SKM-1 (cell line): Measurements from ENCODE around the gene PTER.

ENCODE experiments used
- DNase-seq: peaks from one replicate; lab custom pipeline; 2025; ENCODE audit not compliant: unreplicated experiment; lab: John Stamatoyannopoulos, UW

Gene PTER

GRCh38 chr10:16529853-16530252, 93.0 kb downstream of the PTER start:
- no peak for DNase-seq

GRCh38 chr10:16536155-16536554, 99.3 kb downstream of the PTER start:
- no peak for DNase-seq

DNA sequence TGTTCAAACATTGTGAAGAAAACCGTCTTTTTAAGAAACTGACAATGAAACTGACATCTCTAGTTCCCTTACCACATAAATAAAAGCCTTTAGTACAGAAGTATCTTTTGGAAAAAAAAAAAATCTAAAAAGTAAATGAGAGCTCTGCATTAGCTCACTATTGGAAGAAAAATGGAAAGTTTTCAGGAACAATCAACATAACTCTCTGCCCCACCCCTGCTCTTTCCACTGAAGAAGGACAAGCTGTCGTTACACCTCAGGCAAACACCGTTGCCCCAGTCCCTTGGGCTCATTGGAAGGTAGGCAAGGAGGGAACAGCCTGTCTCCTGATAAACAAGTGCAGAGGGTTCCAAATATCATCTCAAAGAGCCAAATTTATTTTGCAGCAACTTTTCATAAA, 107.3 kb downstream of the PTER start:
- no peak for DNase-seq

- DNase-seq: no peak
Measured at GRCh38 chr10:16544591-16544990, 107.8 kb downstream of the PTER start.

DNA sequence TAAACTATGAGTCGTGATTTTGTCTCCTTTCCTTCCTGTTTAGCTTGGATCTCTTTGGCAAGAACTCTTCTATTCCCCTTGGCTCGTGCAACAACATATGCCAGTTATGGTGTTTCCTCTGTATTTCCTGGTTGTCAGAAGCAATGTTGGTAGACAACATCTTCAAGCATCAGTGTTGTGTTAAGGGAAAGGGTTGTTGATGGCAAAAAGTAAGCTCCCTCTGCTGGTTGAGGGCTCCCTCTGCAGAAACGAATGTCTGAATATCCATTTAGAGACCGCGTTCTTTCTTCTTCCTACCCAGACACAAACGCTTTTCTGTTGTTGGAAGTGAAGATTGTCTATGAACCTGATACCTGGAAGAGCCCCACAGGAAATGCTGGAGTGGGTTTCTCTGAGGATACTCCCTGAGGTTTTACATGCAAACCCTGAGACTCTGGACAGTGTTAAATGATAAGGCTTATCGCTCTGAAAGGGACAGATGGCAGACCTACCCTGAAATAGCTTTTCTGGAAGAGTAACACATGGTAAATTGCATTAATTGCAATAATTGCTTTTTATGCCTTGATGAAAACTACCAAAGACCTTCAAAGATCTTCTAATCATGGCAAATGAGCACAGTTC, 108.4 kb downstream of the PTER start:
- DNase-seq: no peak

GRCh38 chr10:16547973-16548372, 111.2 kb downstream of the PTER start:
- no peak for DNase-seq

- DNase-seq: no peak
Measured at GRCh38 chr10:16559236-16559773, 122.5 kb downstream of the PTER start.

GRCh38 chr10:16562891-16563290, 126.1 kb downstream of the PTER start:
- no peak for DNase-seq
